ENCODE measurements around the gene SMOC2. TPM values are rescaled to one million over a fixed set of nuclear protein-coding genes. Genes with fewer than 3 reads are reported as not detected.

SMOC2 gene
- total RNA-seq, 2 donors from 2014 or later, result 17.8 to 167 TPM

DNA sequence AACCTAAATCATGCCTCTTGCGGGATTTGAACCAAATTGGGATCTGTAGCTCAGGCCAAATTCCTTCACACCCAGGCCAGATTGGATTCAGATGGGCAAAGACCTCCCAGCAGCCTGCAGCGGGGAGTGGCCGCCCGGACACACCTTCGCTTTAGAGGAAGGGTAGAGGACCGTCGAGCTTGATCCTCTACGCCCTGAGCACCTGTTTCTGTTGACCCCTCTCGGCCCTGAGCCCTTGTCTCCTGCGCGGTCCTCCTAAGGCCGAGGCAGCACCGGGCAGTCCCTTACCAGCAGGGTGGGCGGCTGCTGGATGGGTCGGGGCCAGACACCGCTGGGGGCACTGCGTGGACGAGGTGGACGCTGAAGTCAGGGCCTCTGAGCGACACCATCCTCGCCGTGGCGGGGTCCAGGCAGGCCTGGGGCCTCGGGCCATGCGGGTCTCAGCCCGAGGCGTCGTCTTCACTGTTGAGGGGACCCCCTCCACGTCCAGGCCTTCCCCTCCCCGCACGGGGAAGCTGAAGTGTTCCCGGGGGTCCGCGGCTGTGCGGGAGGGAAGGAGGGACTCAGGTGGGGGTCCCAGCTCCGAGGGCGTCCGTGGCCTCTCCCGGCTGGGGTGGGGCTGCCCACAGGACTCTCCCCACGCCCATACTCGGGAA is 114.8 kb downstream of the SMOC2 start:
- no peak for DNase-seq (ENCODE audit: low spot score)
- no peaks in the 10 kb centered on the region for H3K36me3 ChIP-seq
- H3K9me3 ChIP-seq, result no peaks in the 10 kb centered on the region
- H3K4me1 ChIP-seq (replicated peaks), result no peaks in the 10 kb centered on the region
- no peaks in the 10 kb centered on the region for H3K27me3 ChIP-seq (replicated peaks; ENCODE audit: insufficient read depth)
- H3K27ac ChIP-seq, result no peak overlapping the region
- no peak for TF ChIP-seq CTCF (IDR thresholded peaks at IDR 0.05)
- TF ChIP-seq POLR2AphosphoS5 (IDR thresholded peaks at IDR 0.05), result no peak
- TF ChIP-seq POLR2A (IDR thresholded peaks at IDR 0.05), result no peak
- intact Hi-C loops (cut with DNase I), result no loop called here
- 92% methylated on average over 34 of the region's 41 CpGs for WGBS
- no peak overlapping the region for H3K4me3 ChIP-seq

GRCh38 chr6:168557512-168557911 is 116.5 kb downstream of the SMOC2 start:
- WGBS, result 91% methylated on average over 8 of the region's 8 CpGs
- intact Hi-C loops (cut with DNase I), result no loop called here
- Histone ChIP-seq H3K9me3 (no peaks in the 10 kb centered on the region), H3K4me3 (no peak overlapping the region), H3K36me3 (no peaks in the 10 kb centered on the region), H3K27me3 (replicated peaks; ENCODE audit: insufficient read depth) (no peaks in the 10 kb centered on the region), H3K4me1 (replicated peaks) (no peaks in the 10 kb centered on the region), H3K27ac (no peak overlapping the region)
- DNase-seq (ENCODE audit: low spot score), result no peak
- TF ChIP-seq CTCF (IDR thresholded peaks at IDR 0.05), result no peak
- no peak for TF ChIP-seq POLR2AphosphoS5 (IDR thresholded peaks at IDR 0.05)
- no peak for TF ChIP-seq POLR2A (IDR thresholded peaks at IDR 0.05)

- Histone ChIP-seq H3K27ac (no peak overlapping the region), H3K4me1 (replicated peaks) (no peaks in the 10 kb centered on the region), H3K27me3 (replicated peaks; ENCODE audit: insufficient read depth) (no peaks in the 10 kb centered on the region), H3K4me3 (no peak overlapping the region), H3K9me3 (no peaks in the 10 kb centered on the region), H3K36me3 (no peaks in the 10 kb centered on the region)
- DNase-seq (ENCODE audit: low spot score), result no peak
- TF ChIP-seq POLR2AphosphoS5 (IDR thresholded peaks at IDR 0.05), result no peak
- TF ChIP-seq POLR2A (IDR thresholded peaks at IDR 0.05), result no peak
- TF ChIP-seq CTCF (IDR thresholded peaks at IDR 0.05), result no peak
- 92% methylated on average over 20 of the region's 20 CpGs for WGBS
- intact Hi-C loops (cut with DNase I), result no loop called here
Observed at GRCh38 chr6:168558686-168559085, 117.7 kb downstream of the SMOC2 start.

- no peak overlapping the region for H3K27ac ChIP-seq
- no peaks in the 10 kb centered on the region for H3K9me3 ChIP-seq
- 35% methylated on average over 6 of the region's 6 CpGs for WGBS
- no peaks in the 10 kb centered on the region for H3K4me1 ChIP-seq (replicated peaks)
- no peak for DNase-seq (ENCODE audit: low spot score)
- TF ChIP-seq CTCF (IDR thresholded peaks at IDR 0.05) (no peak), POLR2A (IDR thresholded peaks at IDR 0.05) (no peak), POLR2AphosphoS5 (IDR thresholded peaks at IDR 0.05) (no peak)
- no peaks in the 10 kb centered on the region for H3K36me3 ChIP-seq
- no peaks in the 10 kb centered on the region for H3K27me3 ChIP-seq (replicated peaks; ENCODE audit: insufficient read depth)
- intact Hi-C loops (cut with DNase I), result no loop called here
- no peak overlapping the region for H3K4me3 ChIP-seq
Observed at GRCh38 chr6:168559574-168560098, 118.7 kb downstream of the SMOC2 start.

DNA sequence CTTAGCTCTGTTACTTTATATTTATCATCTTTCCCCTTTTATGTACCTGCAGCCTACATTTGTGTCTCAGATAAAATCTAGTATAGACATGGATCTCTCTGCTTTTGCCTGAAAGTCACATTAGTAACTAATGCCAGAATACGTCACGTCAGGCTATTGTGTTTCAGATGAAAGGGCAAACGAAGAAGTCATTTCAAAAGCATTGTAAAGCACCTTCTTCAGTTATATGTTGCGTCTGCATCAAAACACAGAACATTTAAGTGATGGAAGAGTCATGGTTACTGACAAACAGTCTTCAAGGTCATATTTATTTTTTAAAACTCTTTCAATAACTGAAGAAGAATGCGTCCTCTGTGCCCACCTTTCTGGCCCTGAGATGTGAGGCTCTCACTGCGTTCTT is 119.1 kb downstream of the SMOC2 start:
- 33% methylated on average over 6 of the region's 6 CpGs for WGBS
- intact Hi-C loops (cut with DNase I), result no loop called here
- Histone ChIP-seq H3K36me3 (no peaks in the 10 kb centered on the region), H3K27ac (no peak overlapping the region), H3K27me3 (replicated peaks; ENCODE audit: insufficient read depth) (no peaks in the 10 kb centered on the region), H3K9me3 (no peaks in the 10 kb centered on the region), H3K4me3 (no peak overlapping the region), H3K4me1 (replicated peaks) (no peaks in the 10 kb centered on the region)
- TF ChIP-seq POLR2A (IDR thresholded peaks at IDR 0.05) (no peak), POLR2AphosphoS5 (IDR thresholded peaks at IDR 0.05) (no peak), CTCF (IDR thresholded peaks at IDR 0.05) (no peak)
- no peak for DNase-seq (ENCODE audit: low spot score)

All from prostate gland (tissue), 2 donors.